NK-92 treated with Interleukin-12 subunit alpha and Interleukin-12 subunit beta, amount 100 ng/mL, for 24 hours (cell line): ENCODE measurements around the gene KIAA1671.

Experiments used
- DNase-seq: peaks from one replicate; lab custom pipeline; 2025; lab: John Stamatoyannopoulos, UW

Gene KIAA1671

DNA sequence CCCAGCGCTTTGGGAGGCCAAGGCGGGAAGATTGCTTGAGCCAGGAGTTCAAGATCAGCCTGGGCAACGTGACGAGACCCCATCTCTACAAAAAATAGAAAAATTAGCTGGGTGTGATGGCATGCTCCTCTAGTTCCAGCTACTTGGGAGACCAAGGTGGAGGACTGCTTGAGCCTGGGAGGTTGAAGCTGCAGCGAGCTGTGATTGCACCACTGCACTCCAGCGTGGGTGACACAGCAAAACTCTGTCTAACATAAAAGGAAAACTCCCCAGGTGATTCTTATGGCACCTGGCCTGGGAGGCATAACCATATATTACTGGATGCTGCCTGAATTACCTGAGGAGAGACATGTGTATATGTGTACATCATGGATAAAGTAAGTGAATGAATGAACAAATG, 29.1 kb downstream of the KIAA1671 start:
- DNase-seq = no peak

DNA sequence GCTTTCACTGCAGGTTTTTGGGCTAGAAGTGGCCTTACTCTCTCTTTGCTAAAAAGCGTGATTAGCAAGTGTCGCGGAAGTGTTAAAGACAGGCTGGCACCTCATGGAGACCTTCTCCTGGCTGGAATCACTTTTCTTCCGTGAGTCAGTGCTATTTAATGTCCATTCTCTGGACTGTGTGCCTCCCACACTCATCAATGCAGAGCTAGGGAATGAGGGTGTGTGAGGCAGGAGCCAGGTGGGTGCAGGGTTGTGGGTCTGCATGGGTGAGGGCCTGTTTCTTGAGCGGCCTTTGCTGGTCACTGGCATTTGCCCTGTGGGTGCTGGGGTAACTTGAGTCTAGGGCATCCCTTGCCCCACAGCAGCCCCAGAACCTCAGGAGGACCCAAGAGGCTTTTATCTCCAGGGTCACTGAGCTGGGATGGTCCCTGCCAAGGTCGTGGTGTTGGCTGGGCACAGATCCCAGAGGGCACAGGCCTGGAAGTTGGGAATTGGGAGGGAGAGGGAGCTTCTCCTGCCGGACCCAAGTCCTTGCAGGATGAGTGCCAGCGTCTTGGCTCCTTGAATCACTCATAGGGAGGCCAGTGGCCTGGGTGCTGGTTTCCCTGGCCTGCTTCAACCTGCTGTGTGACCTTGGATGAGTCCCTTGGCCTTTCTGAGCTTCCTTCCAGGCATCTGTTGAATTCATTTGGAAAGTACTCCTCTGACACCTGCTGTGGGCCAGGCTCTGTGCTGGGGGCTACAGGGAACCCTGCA, 30.0 kb downstream of the KIAA1671 start:
- no peak for DNase-seq

DNA sequence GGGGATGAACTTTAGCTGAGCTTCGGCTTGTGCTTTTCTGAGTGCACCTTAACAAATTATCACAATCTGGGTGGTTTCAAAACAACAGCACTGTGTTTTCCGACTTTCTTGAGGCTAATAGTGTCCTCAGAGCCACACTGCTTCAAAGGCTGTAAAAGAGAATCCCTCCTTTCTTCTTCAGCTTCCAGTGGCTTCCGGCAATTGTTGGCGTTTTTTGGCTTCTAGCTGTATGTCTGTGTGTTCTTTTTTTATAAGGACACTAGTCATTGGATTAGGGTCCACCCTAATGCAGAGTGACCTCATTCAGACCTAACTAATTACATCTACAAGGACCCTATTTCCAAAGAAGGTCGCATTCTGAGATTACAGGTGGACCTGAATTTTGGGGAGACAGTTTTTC, 30.6 kb downstream of the KIAA1671 start:
- no peak for DNase-seq

DNA sequence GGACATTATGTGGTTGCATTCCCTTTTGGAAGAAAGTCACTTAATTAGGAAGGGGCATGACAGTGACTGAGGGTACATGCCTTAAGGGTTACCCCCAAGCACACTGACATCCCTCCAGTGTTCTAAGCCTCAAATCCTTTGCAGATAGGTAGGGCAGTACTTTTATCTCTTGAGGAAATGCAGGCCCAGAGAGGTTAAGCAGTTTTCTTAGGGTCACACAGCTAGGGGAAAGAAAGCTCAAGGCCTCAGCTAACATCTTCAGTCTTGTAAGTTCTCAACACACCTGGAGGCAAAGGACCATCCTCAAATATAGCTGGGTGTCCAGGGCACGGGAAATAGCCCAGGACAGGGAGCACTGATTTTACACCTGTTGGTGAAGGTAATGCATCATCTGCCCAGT, 31.6 kb downstream of the KIAA1671 start:
- no peak for DNase-seq

DNA sequence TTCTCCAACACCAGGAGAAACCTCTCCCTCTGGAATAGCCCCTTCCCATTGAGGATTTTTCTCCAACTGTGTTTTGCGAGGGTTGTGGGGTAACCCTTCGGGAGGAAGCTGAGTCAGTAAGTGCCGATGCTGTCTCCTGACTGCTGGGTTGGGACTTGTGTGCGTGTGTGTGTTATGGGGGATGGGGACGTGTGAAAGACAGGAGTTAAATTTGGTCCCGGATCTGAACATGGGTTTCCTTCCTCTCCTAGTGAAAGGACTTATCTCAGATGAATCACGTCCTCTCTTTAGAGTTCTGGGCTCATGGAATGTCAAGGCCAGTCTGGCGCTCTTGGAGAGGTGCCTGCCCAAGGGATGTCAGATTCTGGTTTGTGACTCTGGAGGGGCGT, 33.3 kb downstream of the KIAA1671 start:
- DNase-seq = no peak

- DNase-seq = peak; percentile 26
Measured at GRCh38 chr22:24986816-24987215, 34.3 kb downstream of the KIAA1671 start.

DNA sequence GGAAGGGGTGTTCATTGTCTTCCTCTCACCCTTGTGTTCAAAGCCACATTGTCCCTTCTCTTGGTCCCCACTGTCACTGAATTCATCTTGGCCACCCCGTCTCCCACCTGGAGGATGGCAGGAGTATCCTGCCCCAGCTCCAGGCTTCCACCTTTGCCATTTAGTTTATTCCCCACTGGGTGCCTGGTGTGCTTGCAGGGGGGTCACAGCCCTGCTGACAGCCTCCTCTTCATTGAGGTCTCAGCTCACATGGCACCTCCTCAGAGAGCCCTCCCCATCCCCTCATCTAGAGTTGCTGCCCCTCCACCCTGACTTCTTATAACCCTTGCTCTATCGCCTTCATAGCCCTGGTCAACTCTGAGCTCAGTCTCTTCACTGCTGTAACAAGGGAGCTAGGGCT, 36.6 kb downstream of the KIAA1671 start:
- DNase-seq = no peak

DNA sequence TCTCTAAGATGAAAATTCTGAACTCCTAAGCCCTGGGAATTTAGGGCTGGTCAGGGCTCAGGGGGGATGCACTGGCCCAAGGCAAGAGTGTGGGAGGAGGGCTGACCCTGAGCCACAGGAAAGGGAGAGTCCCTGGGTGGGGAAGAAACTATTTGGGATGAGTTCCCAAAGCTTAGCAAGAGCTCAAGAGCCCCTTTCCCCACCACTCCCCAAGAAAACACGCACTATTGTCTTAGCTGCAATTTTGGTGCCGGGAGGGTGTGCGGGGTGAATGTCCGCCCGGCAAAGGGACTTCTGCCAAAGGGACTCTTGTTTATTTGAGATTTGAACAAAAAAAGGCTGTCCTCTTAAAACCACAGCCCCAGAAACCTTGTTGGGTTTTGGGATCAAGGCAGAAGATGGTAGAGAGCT, 37.0 kb downstream of the KIAA1671 start:
- DNase-seq = no peak

DNA sequence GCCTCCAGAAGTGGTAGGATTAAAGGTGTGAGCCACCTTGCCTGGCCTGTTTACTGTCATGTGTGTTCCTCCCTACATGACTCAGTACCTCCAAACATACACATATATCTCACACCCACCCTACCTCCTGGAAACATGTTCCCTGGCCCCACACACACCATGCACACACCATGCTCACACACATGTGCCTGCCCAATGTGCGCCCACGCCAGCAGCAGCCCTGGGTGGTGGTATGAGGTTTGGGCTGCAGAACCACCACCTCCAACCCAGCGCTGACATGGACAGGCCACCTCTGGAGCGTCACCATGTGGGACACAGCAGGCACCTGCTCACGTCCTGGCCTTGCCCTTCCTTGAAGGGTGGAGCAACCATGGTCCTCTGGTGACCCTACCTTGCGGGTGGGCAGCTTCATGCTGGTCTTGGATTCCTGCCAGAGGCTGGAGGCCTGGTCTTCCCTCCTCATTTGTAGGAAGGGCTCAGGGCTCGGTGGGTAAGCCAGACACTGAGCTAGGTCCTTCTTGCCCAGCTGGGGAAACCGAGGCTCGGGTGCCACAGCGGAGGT, 37.9 kb downstream of the KIAA1671 start:
- no peak for DNase-seq

DNA sequence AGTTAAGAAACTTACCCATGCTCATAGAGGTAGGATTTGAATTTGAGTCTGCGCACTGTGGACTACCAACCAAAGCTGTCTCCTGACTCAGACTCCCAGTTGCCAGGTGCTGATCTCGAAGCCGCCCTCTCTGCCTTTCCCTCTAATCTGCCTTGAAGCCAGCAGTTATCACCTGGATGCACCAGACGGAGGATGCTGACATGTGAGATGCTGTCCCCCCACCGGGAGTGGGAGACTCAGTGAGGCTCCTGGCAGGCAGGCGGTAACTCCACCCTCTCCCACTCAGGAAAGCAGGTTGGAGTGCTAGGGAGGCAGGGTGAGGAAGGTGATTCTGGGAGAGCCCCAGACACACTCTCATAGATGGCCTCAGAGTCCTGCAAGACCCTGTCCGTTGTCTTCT, 40.4 kb downstream of the KIAA1671 start:
- no peak for DNase-seq

DNA sequence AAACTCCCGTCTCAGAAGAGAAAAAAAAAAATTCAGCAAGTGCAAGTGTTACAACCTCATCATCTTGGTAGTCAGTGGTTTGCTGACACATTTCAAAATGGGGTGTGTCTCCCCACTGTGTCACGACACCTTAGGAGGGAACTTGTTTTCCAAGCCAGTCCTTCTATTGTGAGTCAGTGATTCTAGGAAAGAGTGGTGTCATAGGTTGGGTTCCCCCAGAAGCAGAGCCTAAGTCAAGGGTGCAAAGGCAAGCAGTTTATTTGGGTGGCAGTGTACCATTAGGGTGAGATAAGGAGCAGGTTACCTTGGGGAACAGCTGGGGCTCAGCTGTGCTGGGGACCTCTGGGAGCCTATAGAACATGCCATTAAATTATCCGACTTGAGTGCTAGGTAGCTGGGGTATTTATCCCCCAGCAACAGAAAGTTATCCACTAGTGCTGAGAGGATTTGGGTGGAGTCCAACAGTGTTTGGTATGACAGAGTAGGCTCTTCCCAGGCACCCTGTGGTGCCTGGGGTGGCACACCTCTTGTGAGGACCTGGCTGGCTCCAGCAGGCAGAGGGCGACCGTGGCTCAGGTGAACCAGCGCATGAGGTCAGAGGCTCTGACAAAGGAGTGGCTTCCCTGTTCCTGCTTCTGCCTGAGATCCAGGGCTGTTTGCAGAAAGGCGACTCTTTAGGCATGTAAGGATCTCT, 41.7 kb downstream of the KIAA1671 start:
- peak; percentile 15 for DNase-seq

DNA sequence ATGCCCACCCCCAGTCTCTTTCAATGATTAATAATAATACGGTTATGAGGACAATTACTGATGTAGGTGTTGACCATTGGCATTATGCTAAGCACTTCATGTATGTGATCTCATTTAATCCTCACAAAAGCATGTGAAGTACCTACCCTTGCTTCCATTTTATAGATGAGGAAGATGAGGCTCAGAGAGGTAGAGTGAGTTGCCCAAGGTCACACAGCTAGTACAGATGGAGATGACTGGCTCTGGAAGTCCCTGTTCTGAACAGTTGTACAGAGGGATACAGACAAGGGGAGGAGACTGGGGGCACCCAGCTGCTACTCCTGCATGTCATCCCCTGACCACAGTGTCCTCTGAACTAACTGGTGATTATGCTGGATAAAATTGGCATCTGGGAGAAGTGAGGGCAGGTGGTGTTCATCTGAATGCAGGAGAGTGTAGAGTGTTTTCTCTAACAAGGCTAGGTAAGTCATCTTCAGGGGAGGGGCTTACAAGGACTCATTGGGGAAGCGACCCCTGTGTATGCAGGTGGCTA, 43.2 kb downstream of the KIAA1671 start:
- DNase-seq = no peak

DNA sequence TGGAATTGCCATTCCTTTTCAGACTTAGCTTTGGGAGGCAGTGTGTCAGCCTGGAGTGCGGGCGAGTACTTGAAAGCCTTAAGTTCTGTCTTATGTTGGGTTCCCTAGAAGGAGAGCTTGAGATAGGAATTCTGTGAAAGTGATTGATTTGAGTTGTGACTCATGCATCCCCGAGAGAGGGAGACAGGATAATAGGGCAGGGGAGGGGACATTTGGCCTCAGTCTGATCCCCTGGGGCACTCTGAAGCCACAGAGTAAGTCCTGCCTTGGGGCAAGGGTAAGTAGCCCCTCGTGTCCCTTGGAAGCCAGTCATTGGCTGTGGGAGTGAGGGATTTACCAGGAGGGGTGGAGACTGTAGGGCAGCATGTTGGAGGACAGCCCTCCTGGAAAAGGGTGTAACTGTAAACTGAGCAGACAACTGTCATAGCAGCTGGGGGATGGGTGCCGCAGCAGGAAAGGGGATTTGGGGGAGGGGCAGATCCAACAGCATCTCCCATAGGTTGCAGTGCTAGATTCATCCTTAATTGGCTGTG, 44.0 kb downstream of the KIAA1671 start:
- no peak for DNase-seq

GRCh38 chr22:24997023-24997422, 44.5 kb downstream of the KIAA1671 start:
- no peak for DNase-seq

- no peak for DNase-seq
Measured at GRCh38 chr22:25000686-25001085, 48.2 kb downstream of the KIAA1671 start.

DNA sequence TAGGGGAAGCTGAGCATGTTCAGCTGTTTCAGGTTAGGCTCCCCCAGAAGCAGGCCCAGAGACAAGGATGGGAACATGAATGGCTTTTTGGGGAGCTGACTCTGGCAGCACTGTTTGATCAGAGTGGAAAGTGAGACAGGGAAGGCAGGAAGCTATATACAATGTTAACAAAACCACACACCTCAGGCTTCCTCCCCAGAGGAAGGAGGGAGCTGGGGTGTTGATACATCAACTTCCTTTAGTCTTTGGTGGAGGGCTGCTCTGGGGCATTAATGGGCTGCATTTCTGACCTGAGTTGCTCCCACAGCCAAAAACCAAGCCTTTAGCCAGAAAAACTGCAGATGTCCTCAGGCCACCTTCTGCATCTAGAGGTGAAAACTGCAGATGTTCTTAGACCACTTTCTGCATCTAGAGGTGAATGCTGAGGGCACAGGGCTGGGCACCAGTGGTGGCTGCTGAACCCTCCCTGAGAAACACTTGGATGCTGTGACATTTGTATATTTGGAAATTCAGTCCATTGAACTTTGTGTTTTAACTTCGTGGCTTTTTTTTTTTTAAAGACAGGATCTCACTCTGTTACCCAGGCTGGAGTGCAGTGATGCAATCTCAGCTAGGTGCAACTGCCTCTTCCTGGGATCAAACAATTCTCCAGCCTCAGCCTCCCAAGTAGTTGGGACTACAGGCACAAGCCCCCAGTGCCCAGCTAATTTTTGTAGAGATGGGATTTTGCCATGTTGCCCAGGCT, 49.9 kb downstream of the KIAA1671 start:
- peak; percentile 27 for DNase-seq

- no peak for DNase-seq
Measured at GRCh38 chr22:25006354-25006753, 53.8 kb downstream of the KIAA1671 start.

DNA sequence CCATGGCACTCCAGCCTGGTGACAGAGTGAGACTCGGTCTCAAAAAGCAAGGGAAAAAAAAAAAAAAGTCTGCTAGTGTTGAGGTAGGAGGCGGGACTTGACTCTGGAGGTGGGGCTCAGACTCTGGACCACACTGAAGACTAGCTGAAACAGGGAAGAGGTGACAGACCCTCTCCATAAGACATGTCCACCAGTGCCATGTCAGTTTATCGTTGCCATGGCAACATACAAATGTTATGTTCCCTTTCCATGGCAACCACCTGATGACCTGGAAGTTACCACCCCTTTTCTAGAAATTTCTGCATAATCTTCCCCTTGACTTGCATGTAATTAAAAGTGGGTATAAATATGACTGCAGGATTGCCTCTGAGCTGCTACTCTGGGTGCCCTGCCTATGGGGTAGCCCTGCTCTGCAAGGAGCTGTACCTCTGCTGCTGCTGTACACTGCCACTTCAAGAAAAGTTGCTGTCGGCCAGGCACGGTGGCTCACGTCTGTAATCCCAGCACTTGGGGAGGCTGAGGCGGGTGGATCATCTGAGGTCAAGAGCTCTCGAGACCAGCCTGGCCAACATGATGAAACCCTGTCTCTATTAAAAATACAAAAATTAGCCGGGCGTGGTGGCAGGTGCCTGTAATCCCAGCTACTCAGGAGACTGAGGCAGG, 55.1 kb downstream of the KIAA1671 start:
- no peak for DNase-seq

GRCh38 chr22:25008666-25009065, 56.1 kb downstream of the KIAA1671 start:
- DNase-seq = no peak

GRCh38 chr22:25012741-25013143, 60.2 kb downstream of the KIAA1671 start:
- no peak for DNase-seq

DNA sequence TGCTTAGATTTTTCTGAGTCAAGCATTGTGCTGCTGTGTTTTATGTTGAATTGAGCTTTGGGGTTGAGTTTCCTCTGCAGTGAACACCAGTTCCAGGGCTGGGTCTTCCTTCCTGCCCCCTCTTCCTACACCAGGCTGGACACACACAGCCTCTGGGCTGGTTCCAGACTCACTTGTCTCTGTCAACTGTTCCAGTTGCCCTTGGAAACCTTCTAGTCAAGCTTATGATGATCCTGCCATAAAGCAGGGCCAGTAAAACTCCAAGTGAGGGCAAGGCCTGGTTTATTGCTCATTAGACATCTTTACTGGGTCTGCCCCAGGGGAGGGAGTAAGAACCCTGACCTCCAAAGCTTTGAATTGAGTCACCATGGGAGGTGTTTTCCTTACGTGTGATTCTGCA, 61.1 kb downstream of the KIAA1671 start:
- no peak for DNase-seq
